HepG2 (cell line): ENCODE measurements around the gene AMPH. TPM values are rescaled to one million over a fixed set of nuclear protein-coding genes. Genes with fewer than 3 reads are reported as not detected.

ENCODE experiments used
- ATAC-seq: fragments of 200-7000 bp; cut with Tn5 transposase; 3 replicates; pipeline ENCODE4 v1.9.1; 2020; ENCODE audit warnings: mild to moderate bottlenecking, moderate library complexity
- BruUV-seq: library from RNA; stranded (reverse); fragments of 400-500 nt; replicated peaks from 2 replicates; lab custom pipeline; 2021; lab: Mats Ljungman, UMichigan
- CTCF ChIA-PET: fragments of 300-600 bp; formaldehyde crosslinking; extraction: SDS; loops from one replicate; lab custom pipeline; 2021; ENCODE audit warnings: low total read pairs, inconsistent platforms, low intra/inter-chr PET ratio; lab: Yijun Ruan, JAX
- POLR2A ChIA-PET: fragments of 350-600 bp; sonication (Branson Sonifier 250); formaldehyde crosslinking; loops from one replicate; lab custom pipeline; 2020; ENCODE audit warnings: antibody characterized with exemption, inconsistent platforms; lab: Yijun Ruan, JAX
- DNase-seq: peaks from one replicate; pipeline ENCODE4 v3.0.0-alpha.2; 2015; ENCODE audit warnings: low spot score
- FAIRE-seq: peaks from 3 replicates; lab custom pipeline; 2011; peaks lifted over from hg19 to GRCh38; lab: Jason Lieb, UNC
- H2AFZ ChIP-seq: one replicate; pipeline ENCODE4 v1.6.1; 2011; ENCODE audit warnings: low read length, inconsistent platforms
- H3K27ac ChIP-seq: fragments of 300-600 bp; 3 replicates; pipeline ENCODE4 v1.8.0; 2011; ENCODE audit warnings: mixed run types, mild to moderate bottlenecking, mixed read lengths, low read length, inconsistent platforms; ENCODE audit not compliant: insufficient read depth; ENCODE audit errors: extremely low read length
- H3K27me3 ChIP-seq, 2 experiments: fragments of 200-600 bp in 1 of 2; 2 replicates in 1 of 2; 3 replicates in 1 of 2; pipeline versions ENCODE4 v1.6.0 to v1.8.0; 2011; ENCODE audit warnings: low read length in 2 of 2, mild to moderate bottlenecking in 2 of 2, moderate library complexity in 2 of 2, inconsistent platforms in 1 of 2; ENCODE audit not compliant: insufficient read depth in 2 of 2, control insufficient read depth in 1 of 2
- H3K36me3 ChIP-seq, 2 experiments: fragments of 200-600 bp in 1 of 2; replicated peaks in 1 of 2; 2 replicates in 1 of 2; 3 replicates in 1 of 2; pipeline versions ENCODE4 v1.5.1 to v1.8.0; 2011; ENCODE audit warnings: low read length in 2 of 2, inconsistent platforms in 1 of 2; ENCODE audit not compliant: insufficient read depth in 2 of 2, control insufficient read depth in 1 of 2
- H3K4me1 ChIP-seq: 2 replicates; pipeline ENCODE4 v1.5.1; 2012; ENCODE audit warnings: low read length, inconsistent platforms; ENCODE audit not compliant: insufficient read depth
- H3K4me2 ChIP-seq: 2 replicates; pipeline ENCODE4 v1.6.0; 2011; ENCODE audit warnings: low read depth, low read length, inconsistent platforms
- H3K4me3 ChIP-seq, 3 experiments: fragments of 200-600 bp in 1 of 3; sonication (generic), shearing (Covaris generic) in 1 of 3; replicated peaks in 1 of 3; 2 replicates each; pipeline ENCODE4 v1.5.1; 2011 to 2016; ENCODE audit warnings: low read length in 3 of 3, inconsistent platforms in 2 of 3, low read depth in 2 of 3, mild to moderate bottlenecking in 2 of 3, control low read depth in 1 of 3, mixed read lengths in 1 of 3; ENCODE audit not compliant: insufficient read depth in 1 of 3
- H3K79me2 ChIP-seq: one replicate; pipeline ENCODE4 v1.6.1; 2011; ENCODE audit warnings: low read length, inconsistent platforms; ENCODE audit not compliant: insufficient read depth
- H3K9ac ChIP-seq: 2 replicates; pipeline ENCODE4 v1.6.0; 2011; ENCODE audit warnings: mild to moderate bottlenecking, low read depth, low read length, inconsistent platforms; ENCODE audit not compliant: insufficient read depth
- H3K9me3 ChIP-seq: 2 replicates; pipeline ENCODE4 v1.5.1; 2012; ENCODE audit warnings: mild to moderate bottlenecking, low read length
- H4K20me1 ChIP-seq: 2 replicates; pipeline ENCODE4 v1.6.0; 2011; ENCODE audit warnings: inconsistent platforms, mild to moderate bottlenecking, low read length, moderate library complexity; ENCODE audit not compliant: insufficient read depth
- ETV6 ChIP-seq: sonication (generic); formaldehyde crosslinking; conservative IDR thresholded peaks from 2 replicates; pipeline ENCODE4 v1.4.0; 2020; ENCODE audit warnings: missing genetic modification reagents
- GABPB1 ChIP-seq: IDR thresholded peaks from 2 replicates; pipeline ENCODE4 v1.6.1; 2016; ENCODE audit warnings: mild to moderate bottlenecking, missing genetic modification reagents, moderate library complexity, missing compliant biosample characterization
- KMT2B ChIP-seq: IDR thresholded peaks from 2 replicates; pipeline ENCODE4 v1.6.1; 2016; ENCODE audit warnings: missing genetic modification reagents, missing compliant biosample characterization
- MAFK ChIP-seq, 2 experiments: IDR thresholded peaks in 1 of 2; conservative IDR thresholded peaks in 1 of 2; 2 replicates each; pipeline ENCODE4 v1.6.1; 2011; ENCODE audit warnings: improper control_type of control experiment in 2 of 2, low read length in 2 of 2
- MAX ChIP-seq: IDR thresholded peaks from 2 replicates; pipeline ENCODE4 v1.6.1; 2012; ENCODE audit warnings: inconsistent platforms
- MZF1 ChIP-seq: sonication (generic); formaldehyde crosslinking; IDR thresholded peaks from 2 replicates; pipeline ENCODE4 v1.8.1; 2023; ENCODE audit warnings: mild to moderate bottlenecking, missing genetic modification reagents, borderline replicate concordance
- ZMAT3 ChIP-seq: sonication (generic); formaldehyde crosslinking; conservative IDR thresholded peaks from 2 replicates; pipeline ENCODE4 v1.7.0; 2021; ENCODE audit warnings: missing genetic modification reagents
- ZNF556 ChIP-seq: sonication (generic); formaldehyde crosslinking; IDR thresholded peaks from 2 replicates; pipeline ENCODE4 v1.4.0; 2020; ENCODE audit warnings: mild to moderate bottlenecking, missing genetic modification reagents, borderline replicate concordance
- ZNF646 ChIP-seq: sonication (generic); formaldehyde crosslinking; IDR thresholded peaks from 2 replicates; pipeline ENCODE4 v1.9.0; 2021; ENCODE audit warnings: mild to moderate bottlenecking, missing genetic modification reagents
- ZNF720 ChIP-seq: sonication (generic); formaldehyde crosslinking; IDR thresholded peaks from 2 replicates; pipeline ENCODE4 v1.4.0; 2020; ENCODE audit warnings: missing genetic modification reagents
- WGBS: methylation state at CpG from one replicate; pipeline ENCODE4 v1.1.6; 2017; ENCODE audit warnings: low lambda C conversion rate; 5-methylcytosine and 5-hydroxymethylcytosine counted together
- in situ Hi-C: cut with HindIII; loops from 2 replicates; pipeline ENCODE4 v1.10.0; 2017; ENCODE audit warnings: low pct_unique_long_range_greater_than_20kb; ENCODE audit not compliant: extremely low pct_ligation_motif_present
- intact Hi-C: fragments of 100-400 bp; cut with micrococcal nuclease; formaldehyde crosslinking; loops from one replicate; pipeline ENCODE4 v1.10.0; 2022; ENCODE audit not compliant: unreplicated experiment
- polyA plus RNA-seq, 8 experiments: library from polyadenylated mRNA; depleted of rRNA in 3 of 8; stranded (reverse) in 7 of 8; unstranded in 1 of 8; fragments of >200 nt; fragmentation: Illumina TruSeq in 4 of 8; extraction: Trizol in 4 of 8; gene quantifications; 2 replicates each; pipeline versions ENCODE4 v1.2.1 to v1.2.3, GENCODE V29; 2011 to 2016; ENCODE audit warnings: low read depth in 4 of 8, missing spikeins in 1 of 8, mixed read lengths in 1 of 8; ENCODE audit not compliant: insufficient read depth in 1 of 8
- total RNA-seq, 5 experiments: library from RNA; depleted of rRNA; stranded (reverse); fragments of >200 nt; fragmentation: Illumina TruSeq; extraction: Trizol; gene quantifications; 2 replicates each; pipeline ENCODE4 v1.2.3, GENCODE V29; 2016; ENCODE audit warnings: low read depth in 1 of 5
- TF ChIP-seq, protein P1 (sequence below): IDR thresholded peaks from 2 replicates; pipeline ENCODE4 v1.6.1; 2018; ENCODE audit warnings: missing genetic modification reagents

AMPH gene
- total and polyA plus RNA-seq, 2 of the 13 experiments (the other 11 are each of a cell fraction or from before 2014, with no cell fraction given), result not detected

DNA sequence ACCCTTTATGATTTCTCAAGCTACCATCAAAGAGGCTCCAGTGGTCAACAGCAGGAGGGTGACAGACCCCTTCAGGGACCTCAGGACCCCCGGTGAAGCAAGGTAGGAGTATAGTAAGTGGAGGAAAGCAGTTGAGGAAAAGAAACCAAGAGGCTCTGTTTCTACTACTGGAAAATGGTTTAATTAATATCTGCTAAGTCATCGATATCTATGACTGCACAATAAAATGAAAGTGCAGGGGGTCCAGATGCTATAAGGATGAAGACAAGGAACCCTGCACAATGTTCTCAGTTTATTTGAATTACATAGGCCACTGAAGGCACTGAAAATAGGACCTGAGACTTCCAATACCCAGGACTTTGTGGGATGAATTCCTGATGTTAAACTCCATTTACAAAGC lies 23.7 kb downstream of the AMPH start:
- H3K27ac ChIP-seq, result no peak overlapping the region
- in situ Hi-C loops (no loop called here), intact Hi-C loops (no loop called here)
- no peak overlapping the region for H3K4me3 ChIP-seq
- no peaks in the 10 kb centered on the region for H3K79me2 ChIP-seq
- no TSS peak for BruUV-seq
- no peaks in the 10 kb centered on the region for H4K20me1 ChIP-seq
- no peaks in the 10 kb centered on the region for H3K36me3 ChIP-seq
- 0% methylated on average over 2 of the region's 2 CpGs for WGBS
- no peaks in the 10 kb centered on the region for H3K4me1 ChIP-seq
- H3K9me3 ChIP-seq, result no peaks in the 10 kb centered on the region
- ATAC-seq (no peak), FAIRE-seq (no peak), DNase-seq (no peak)
- POLR2A ChIA-PET, result no interaction called here
- TF ChIP-seq ETV6 (CRISPR knock-in tag) (no peak), MAFK (conservative IDR thresholded peaks at IDR 0.05 in 1 of 2, IDR thresholded peaks at IDR 0.05 in 1 of 2; ENCODE audit: low read length in 2 of 2) (peak in 1 of 2 experiments; percentile 24; a peak in 3 of 4 replicates)
- H3K27me3 ChIP-seq, result peaks cover 0 to 8% of the 10 kb centered on the region in 2 experiments; a peak in 2 of 5 replicates
- no peak overlapping the region for H3K9ac ChIP-seq
- CTCF ChIA-PET, result no interaction called here
- no peak overlapping the region for H2AFZ ChIP-seq
- H3K4me2 ChIP-seq, result no peak overlapping the region

DNA sequence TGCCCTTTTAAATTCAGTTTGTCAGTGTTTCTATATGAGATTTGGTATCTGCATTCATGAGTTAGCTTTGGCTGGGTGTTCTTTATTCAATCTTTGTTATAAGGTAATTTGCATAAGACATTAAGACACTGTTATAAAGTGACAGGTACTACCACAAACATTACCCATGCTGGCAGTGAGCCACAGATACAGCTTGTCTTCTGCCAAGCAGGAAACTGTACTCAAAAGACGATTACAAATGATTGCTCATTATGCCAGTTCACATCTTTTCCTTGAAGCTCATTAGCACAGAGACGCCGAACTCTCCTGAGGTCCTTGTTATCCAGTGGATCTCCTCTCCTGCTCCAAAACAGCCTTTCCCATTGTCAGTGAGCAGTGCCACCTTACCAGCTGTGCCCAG lies 30.4 kb downstream of the AMPH start:
- intact Hi-C loops, result no loop called here
- no peaks in the 10 kb centered on the region for H4K20me1 ChIP-seq
- no TSS peak for BruUV-seq
- DNase-seq (no peak), FAIRE-seq (no peak), ATAC-seq (no peak)
- ChIA-PET POLR2A (no interaction called here), CTCF (no interaction called here)
- H3K27ac ChIP-seq, result no peak overlapping the region
- no peak overlapping the region for H3K4me2 ChIP-seq
- H3K79me2 ChIP-seq, result no peaks in the 10 kb centered on the region
- no peak overlapping the region for H3K4me3 ChIP-seq
- in situ Hi-C loops, result no loop called here
- WGBS, result 26% methylated on average over 3 of the region's 3 CpGs
- no peaks in the 10 kb centered on the region for H3K27me3 ChIP-seq
- no peaks in the 10 kb centered on the region for H3K9me3 ChIP-seq
- H3K4me1 ChIP-seq, result no peaks in the 10 kb centered on the region
- no peak overlapping the region for H3K9ac ChIP-seq
- no peak overlapping the region for H2AFZ ChIP-seq
- no peaks in the 10 kb centered on the region for H3K36me3 ChIP-seq
- TF ChIP-seq ZNF556 (CRISPR knock-in tag) (no peak), MZF1 (no peak), ZNF646 (no peak), MAX (no peak), KMT2B (CRISPR knock-in tag) (no peak), ZMAT3 (CRISPR knock-in tag) (no peak), ZNF720 (CRISPR knock-in tag) (no peak), GABPB1 (CRISPR knock-in tag) (no peak)
- TF ChIP-seq, protein P1, sequence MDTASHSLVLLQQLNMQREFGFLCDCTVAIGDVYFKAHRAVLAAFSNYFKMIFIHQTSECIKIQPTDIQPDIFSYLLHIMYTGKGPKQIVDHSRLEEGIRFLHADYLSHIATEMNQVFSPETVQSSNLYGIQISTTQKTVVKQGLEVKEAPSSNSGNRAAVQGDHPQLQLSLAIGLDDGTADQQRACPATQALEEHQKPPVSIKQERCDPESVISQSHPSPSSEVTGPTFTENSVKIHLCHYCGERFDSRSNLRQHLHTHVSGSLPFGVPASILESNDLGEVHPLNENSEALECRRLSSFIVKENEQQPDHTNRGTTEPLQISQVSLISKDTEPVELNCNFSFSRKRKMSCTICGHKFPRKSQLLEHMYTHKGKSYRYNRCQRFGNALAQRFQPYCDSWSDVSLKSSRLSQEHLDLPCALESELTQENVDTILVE (CRISPR knock-in tag), result no peak
